Activated CD8-positive, alpha-beta memory T cell treated with anti-CD3 and anti-CD28 coated beads, Interleukin-2, amount 50 U/mL, for 1 hour (primary cell): ENCODE measurements around the gene MON1A.
A peak's percentile ranks its signal among the peaks of the same experiment; 100 is the strongest.
"Not testable (repeated sequence)": the region's sequence is repeated elsewhere in the genome, so short reads cannot be mapped to it uniquely, and the experiment has no call there.

Experiments used
- DNase-seq: peaks from one replicate; pipeline ENCODE4 v3.0.0-alpha.2; 2020; ENCODE audit errors: extremely low read depth

The MON1A gene, protein sequence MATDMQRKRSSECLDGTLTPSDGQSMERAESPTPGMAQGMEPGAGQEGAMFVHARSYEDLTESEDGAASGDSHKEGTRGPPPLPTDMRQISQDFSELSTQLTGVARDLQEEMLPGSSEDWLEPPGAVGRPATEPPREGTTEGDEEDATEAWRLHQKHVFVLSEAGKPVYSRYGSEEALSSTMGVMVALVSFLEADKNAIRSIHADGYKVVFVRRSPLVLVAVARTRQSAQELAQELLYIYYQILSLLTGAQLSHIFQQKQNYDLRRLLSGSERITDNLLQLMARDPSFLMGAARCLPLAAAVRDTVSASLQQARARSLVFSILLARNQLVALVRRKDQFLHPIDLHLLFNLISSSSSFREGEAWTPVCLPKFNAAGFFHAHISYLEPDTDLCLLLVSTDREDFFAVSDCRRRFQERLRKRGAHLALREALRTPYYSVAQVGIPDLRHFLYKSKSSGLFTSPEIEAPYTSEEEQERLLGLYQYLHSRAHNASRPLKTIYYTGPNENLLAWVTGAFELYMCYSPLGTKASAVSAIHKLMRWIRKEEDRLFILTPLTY

DNA sequence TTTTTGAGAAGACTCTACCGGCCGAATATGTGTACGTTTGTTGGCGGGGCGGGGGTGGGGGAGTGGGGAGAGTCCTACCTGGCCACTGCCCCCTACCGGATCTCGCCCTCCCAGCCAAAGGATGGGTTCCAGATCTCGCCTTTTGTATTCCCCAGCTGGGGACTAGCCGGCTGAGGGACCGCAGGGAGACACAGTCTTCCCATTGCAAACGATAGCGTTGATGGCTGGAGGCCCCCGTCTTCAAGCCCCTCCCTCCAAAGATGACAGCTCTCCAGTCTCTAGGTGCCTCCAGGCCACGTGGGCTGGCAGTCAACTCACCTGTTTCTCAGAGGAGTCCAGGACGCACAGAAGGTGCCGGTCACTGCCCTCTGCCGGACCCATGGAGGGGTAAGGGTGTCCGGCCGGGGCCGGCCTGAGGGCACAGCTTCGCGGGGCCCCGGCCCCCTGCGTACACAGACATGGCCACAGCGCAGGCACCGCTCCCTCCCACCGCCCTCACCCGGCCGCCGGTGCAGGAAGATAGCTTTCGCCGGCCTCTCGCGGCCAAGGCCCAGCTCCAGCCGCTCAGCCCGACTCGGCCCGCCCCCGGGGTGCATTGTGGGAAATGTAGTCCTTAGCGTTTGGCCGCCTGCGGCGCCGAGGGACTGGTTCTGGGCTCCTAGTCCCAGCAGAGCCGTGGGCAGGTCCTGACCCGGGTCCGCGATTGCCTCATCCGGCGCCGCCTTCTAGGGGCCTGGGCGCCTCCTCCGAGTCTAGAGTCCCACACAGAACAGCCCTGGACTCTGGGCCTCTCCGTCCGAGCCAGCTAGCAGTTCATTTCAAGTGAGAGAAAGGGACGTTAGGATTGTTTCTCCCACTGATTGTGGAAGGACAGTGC lies at the start of gene MON1A:
Gene MON1A, minus strand, starts transcription at position 521 of the 877 bp plus-strand sequence. CDS start 16,465 bp downstream, outside the sequence.
- peak; percentile 46 for DNase-seq

DNA sequence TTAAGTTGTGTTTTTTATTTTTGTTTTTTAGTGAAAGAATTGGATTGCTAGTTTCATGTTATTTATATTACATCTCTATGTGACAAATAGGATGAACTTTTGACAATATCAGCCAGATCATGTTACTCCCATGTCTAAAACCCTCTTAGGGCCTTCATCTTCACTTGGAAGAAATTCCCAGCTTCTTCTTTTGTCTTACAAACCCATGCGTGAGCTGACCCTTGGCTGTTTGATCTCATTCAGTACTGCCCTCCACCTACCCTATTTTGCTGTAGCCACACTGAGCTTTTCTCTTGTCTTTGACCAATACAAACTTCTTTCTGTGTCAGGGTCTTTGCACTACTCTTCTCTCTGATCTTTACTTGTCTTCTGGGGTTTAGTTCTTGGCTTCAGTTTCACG lies 47.3 kb upstream of the MON1A start:
- DNase-seq, result no peak

DNA sequence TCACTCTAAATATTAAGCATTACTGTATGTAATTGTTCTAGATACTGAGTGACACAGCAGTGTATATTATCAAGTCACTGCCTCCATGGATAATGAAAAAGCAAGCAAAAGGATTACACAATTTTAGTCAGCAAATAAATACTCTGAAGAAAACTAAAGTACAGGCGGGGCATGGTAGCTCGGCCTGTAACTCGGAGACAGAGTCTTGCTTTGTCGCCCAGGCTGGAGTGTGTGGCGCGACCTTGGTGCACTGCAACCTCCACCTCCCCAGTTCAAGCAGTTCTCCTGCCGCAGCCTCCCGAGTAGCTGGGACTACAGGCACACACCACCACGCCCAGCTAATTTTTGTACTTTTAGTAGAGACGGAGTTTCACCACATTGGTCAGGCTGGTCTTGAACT lies 43.0 kb upstream of the MON1A start:
- no peak for DNase-seq

DNA sequence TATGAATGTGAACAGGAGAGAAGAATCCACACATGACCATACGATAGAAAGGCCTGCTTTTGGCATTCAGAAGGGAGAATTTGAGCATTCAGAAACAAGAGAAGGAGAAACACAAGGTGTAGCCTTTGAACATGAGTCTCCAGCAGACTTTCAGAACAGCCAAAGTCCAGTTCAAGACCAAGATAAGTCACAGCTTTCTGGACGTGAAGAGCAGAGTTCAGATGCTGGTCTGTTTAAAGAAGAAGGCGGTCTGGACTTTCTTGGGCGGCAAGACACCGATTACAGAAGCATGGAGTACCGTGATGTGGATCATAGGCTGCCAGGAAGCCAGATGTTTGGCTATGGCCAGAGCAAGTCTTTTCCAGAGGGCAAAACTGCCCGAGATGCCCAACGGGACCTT lies 38.7 kb upstream of the MON1A start:
- DNase-seq, result no peak

DNA sequence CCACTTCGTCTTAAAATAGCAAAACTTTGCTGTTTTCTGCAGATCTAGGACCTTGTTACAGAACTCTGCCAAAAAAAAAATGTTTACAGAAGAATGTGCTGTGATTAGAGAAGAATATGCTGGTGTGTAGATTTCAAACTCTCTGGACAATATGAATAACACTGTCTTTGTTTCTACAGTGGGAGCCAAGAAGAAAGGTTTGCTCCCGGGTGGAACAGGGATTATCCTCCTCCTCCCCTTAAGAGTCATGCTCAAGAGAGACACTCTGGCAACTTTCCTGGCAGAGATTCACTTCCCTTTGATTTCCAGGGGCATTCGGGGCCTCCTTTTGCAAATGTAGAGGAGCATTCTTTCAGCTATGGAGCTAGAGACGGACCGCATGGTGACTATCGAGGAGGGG lies 37.7 kb upstream of the MON1A start:
- no peak for DNase-seq

DNA sequence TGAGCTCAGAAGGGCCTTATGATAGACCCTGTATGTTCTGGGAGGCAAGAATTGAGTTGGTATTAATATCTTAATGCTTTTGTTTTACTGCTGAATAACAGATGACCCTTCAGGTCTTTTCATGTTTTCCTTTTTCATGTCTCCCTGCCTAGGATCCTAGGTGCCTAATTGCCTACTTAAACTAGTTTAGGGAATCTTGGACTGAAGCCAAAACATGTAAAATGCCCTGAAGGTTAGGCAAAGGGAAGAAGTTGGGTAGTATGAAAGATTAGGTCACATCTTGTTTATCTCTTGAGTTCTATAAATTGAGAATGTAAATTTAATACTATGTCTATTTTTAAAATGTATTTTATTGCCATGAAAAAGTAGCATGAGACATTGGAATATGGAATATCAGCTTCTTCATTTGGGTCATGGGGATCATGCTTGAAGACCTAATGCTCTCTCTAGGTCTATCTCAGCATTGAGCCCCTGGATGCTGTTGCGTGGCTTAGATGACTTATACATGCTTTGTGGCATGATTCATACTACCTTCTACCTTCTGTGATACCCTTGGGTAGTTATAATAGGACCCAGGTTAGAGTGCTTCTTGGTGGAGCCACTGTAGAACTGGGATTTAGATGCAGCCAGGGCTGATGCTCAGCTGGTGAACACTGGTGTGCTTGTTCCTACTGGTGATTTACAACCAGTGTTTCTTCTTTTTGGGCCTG lies 36.8 kb upstream of the MON1A start:
- no peak for DNase-seq

DNA sequence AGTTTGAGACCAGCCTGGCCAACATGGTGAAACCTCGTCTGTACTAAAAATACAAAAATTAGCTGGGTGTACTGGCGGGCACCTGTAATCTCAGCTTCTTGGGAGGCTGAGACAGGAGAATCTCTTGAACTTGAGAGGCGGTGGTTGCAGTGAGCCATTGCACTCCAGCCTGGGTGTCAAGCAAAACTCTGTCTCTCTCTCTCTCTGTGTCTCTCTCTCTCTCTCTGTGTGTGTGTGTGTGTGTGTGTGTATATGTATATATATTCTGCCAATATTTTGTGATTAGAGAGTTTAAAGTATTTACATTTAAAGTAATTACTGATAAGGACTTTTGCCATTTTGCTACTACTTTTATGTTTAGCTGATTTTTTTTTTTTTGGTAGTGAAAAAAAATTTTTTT lies 26.0 kb upstream of the MON1A start:
- DNase-seq, result no peak

DNA sequence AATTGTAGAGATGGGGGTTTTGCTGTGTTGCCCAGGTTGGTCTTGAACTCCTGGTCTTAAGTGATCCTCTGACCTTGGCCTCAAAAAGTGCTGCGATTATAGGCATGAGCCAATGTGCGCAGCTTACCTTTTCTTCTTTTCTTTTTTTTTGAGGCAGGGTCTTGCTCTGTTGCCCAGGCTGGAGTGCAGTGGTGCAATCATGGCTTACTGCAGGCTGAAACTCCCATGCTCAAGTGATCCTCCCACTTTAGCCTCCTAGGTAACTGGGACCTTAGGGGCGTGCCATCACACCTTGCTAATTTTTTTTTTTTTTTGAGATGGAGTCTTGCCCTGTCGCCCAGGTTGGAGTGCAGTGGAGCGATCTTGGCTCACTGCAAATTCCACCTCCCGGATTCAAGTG lies 23.3 kb upstream of the MON1A start:
- DNase-seq, result no peak

DNA sequence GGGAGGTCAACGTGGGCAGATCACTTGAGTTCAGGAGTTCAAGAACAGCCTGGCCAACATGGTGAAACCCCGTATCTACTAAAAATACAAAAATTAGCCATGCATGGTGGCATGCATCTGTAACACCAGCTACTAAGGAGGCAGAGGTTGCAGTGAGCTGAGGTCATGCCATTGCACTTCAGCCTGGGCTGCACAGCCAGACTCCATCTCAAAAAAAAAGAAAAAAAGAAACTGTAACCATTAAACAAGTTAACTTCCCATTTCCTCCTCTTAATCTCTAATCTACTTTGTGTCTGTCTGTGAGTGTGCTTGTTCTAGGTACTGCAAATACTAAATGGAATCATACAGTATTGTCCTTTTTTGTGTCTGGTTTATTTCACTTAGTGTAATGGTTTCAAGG lies 13.0 kb upstream of the MON1A start:
- DNase-seq, result no peak

DNA sequence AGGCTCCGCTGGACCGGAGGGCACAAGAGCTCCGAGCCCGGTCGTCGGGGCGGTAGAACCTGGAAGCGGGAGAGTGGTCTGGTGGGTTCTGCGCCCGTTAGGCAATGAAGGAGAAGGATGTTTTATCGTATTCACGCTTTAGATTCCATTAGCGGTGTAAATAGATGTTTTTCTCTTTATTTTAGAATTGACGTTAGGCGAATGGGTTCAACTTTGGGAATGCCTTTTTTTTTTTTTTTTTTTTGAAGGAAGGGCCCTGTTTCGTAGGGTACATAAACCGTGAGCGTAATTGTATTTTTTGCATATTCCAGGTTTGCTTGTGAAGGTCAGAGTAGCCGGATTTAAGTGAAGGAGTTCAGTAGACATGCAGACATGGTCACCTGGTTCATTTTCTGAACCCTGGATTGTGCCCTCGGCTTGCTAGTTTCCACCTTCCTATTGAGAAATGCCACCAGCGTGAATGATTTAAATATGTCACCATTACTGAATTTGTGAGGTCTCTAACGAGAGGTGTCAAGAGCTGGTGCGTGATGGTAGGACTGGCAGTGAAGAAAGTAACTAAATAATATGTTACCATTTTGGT lies 11.1 kb upstream of the MON1A start:
- DNase-seq, result no peak

DNA sequence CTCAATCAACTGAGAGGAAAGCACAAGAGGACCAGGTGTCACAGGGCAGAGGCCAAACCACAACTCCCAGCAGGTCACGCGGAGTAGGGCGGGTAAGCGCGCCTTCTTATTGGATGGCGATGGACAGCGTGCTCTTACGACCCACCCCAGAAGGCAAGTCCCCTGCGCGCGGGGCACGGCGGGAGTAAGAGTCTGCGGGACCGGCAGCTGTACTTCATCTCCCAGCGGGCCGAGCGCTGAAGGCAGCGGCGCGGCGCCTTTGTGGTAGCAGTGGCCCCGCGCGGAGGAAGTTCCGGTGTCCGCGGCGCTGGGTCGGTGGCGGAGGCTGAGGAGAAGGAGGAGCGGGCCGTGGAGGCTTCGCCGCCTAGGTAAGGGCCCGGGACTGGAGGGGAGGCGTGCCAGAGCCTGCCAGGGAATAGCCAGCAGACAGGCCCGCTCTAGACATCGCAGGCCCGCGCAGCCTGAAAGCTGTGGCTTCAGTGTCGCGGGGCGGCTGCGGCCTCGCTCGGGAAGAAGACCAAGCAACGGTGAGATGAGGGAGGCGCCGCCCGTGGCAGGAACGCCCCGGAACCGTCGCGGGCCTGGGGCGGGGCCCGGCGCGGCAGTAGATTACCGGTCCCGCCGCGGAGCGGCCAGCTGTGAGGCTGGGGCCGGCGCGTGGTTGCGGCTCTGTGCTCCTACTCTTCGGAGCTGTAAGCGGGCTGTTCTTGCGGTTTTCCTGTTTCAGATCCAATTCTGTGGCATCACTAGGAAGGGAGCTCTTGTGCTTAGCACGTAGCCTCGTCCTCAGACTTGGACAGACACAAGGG lies 10.5 kb upstream of the MON1A start, which contains the start of gene RBM6:
Gene RBM6, plus strand, starts transcription at position 293 of the 809 bp plus-strand sequence. CDS start 22,492 bp downstream, outside the sequence.
- DNase-seq, result peak; percentile 65

DNA sequence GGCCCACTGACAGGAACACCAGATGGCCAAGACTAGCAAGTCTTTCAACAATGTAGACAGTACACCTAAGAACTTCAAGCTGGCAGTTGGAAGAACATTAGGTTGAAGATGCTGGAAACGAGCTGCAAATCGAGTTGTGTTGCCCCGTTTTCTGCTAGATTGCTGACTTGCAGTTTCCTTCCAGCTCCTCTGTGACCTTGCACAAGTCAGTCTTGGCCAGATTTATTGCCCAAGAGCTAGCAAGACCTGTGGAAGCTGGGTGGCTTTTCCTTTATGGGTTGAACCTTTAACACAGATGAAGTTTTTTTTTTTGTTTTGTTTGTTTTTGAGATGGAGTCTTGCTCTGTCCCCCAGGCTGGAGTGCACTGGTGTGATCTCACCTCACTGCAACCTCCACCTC lies 7.5 kb upstream of the MON1A start:
- DNase-seq, result no peak

DNA sequence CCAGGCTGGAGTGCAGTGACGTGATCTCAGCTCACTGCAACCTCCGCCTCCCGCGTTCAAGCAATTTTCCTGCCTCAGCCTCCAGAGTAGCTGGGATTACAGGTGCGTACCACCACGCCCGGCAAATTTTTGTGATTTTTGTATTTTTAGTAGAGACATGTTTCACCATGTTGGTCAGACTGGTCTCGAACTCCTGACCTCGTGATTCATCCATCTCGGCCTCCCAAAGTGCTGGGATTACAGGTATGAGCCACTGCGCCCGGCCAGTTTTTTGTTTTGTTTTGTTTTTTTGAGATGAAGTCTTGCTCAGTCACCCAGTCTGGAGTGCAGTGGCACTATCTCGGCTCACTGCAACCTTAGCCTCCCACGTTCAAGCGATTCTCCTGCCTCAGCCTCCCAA lies 2.7 kb upstream of the MON1A start:
- DNase-seq, result not testable (repeated sequence)

DNA sequence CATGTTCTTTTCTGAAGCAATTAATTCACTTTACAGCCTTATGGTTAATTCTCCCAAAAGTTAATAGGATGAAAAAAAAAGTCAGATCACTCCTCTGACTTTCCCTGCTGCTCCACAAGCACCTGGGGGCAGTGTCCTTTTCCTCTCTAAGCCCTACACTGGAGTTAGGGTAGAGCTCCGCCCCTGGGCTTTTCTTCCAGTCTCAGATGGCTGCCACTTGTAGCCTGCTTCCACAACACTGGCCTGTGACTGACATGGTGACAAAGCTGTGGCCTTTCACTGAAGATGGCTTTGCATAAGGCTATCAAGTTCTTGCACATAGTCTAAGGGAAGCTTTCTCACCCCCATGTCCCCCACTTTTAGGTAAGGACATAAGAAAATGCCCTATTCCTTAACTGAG lies 1.3 kb upstream of the MON1A start:
- DNase-seq, result no peak

DNA sequence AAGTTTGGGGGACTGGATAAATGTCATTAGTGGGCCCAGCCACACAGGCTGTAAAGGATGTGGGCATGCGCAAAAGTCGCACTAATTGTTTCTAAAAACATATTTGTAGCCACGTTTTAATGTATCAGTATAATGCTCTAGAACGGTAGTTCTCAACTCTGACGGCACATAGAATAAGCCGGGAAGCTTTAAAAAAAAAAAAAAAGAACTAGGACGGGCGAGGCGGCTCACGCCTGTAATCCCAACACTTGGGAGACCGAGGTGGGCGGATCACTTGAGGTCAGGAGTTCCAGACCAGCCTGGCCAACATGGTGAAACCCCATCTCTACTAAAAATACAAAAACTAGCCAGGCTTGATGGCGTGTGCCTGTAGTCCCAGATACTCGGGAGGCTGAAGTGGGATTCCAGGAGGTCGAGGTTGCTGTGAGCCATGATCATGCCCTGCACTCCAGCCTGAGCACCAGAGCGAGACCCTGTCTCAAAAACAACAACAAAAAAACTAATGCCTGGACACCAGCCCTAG lies 618 bp upstream of the MON1A start:
- no peak for DNase-seq

DNA sequence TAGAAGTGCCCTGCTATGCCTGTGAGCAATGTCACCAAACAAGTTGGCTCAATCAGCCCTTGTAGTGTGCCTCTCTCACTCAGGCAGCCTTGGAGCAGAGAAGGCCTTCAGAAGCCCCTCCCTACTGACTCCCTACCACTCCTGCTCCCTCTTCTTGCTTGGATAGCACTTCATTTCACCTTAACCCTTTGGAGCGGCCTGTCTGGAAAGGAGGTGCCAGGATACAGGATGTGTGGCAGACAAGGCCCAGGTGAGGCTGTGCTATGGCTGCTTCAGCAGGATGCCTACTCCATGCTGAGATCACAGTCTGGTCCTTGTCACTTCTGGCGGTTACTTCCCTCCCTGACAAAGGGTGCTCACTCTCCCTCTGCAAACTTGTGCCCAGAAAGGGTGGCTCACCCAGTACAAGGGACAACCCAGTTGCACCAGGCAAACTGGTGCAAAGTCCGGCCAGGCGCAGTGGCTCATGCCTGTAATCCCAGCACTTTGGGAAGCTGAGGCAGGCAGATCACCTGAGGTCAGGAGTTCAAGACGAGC lies 1.1 kb downstream of the MON1A start:
- no peak for DNase-seq

DNA sequence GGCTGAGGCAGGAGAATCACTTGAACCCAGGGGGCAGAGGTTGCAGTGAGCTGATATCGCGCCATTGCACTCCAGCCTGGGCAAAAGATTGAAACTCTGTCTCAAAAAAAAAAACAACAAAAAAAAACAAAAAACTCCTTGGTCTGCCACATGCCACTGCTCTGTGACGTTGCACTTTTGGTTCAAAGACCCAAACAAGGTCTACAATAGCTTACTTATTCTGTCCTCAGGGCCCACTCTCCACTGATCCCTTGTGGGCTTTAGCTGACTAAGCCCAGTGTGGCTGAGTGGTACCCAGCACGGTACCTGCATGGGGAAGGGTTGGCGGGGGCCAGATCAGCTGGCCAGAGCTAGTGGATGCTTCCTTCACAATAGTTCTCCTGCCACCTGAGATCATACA lies 1.8 kb downstream of the MON1A start:
- no peak for DNase-seq

DNA sequence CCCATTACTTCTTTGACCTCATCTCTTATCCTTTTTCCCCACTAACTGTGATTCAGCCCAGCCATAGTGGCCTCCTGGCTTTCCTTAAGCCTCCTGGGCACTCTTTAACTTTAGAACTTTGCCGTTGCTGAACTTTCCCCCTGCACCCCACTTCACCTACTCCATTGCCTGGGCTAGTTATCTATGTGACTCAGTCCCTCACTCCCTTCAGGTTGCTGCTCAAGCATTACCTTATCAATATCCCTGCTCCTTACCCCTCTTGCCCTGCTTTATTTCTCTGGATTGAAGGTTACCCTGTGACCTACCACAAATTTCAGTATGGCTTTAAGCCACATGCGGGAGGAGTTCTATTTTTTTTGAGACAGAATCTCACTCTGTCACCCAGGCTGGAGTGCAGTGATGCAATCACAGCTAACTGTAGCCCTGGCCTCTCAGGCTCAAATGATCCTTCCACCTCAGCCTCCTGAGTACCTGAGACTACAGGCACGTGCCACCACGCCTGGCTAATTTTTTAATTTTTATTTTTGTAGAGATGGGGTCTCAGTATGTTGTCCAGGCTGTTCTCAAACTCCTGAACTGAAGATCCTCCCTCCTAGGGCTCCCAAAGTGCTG lies 3.4 kb downstream of the MON1A start:
- no peak for DNase-seq

DNA sequence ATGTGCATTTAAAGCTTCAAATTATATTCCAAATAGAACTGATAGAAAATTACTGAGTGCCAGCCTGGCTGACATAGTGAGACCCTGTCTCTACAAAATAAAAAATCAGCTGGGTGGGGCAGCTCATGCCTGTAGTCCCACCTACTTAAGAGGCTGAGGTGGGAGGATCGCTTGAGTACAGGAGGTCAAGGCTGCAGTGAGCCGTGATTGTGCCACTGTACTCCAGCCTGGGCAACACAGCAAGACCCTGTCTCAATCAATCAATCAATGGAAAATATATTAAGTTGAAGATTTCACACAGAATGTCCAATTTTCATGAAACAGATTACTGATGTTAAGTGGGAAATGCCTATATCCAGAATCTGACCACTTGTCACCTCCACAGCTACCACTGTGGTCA lies 4.1 kb downstream of the MON1A start:
- DNase-seq, result no peak

DNA sequence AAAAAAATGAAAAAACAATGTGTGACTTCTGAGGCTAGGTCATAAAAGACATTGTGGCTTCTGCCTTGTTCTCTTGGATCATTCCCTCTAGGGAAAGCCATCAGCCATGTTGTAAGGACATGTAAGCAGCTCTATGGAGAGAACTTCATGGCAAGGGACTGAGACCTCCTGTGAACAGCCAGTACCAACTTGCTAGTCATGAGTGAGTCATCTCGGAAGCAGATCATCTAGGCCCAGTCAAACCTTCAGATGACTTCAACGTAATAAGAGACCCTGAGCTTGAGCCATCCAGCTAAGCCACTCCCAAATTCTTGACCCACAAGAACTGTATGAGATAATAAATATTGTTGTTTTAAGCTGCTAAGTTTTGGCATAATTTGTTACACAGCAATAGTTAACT lies 4.9 kb downstream of the MON1A start:
- DNase-seq, result no peak
